H1 (cell line): ENCODE measurements around the gene ATP6V1G3. TPM values are rescaled to one million over a fixed set of nuclear protein-coding genes. Genes with fewer than 3 reads are reported as not detected.

Experiments used
- CTCF ChIA-PET: fragments of 300-600 bp; sonication (Branson Sonifier 250); formaldehyde crosslinking; loops from one replicate; lab custom pipeline; 2021; ENCODE audit not compliant: partially characterized antibody; lab: Charles Lee
- POLR2A ChIA-PET: fragments of 300-600 bp; sonication (Branson Sonifier 250); formaldehyde crosslinking; loops from one replicate; lab custom pipeline; 2021; ENCODE audit warnings: inconsistent platforms; ENCODE audit not compliant: partially characterized antibody; lab: Charles Lee
- DNase-seq, 2 experiments: peaks; one replicate each; pipeline versions ENCODE4 v3.0.0 to v3.0.0-alpha.2; 2010 to 2022; ENCODE audit warnings: low spot score in 2 of 2, low read depth in 1 of 2, mixed read lengths in 1 of 2
- FAIRE-seq: peaks from 2 replicates; lab custom pipeline; 2011; peaks lifted over from hg19 to GRCh38; lab: Jason Lieb, UNC
- H2AFZ ChIP-seq: 2 replicates; pipeline ENCODE4 v1.8.1; 2012; ENCODE audit warnings: low read length, inconsistent platforms
- H2AK5ac ChIP-seq: 2 replicates; pipeline ENCODE4 v1.6.1; 2013; ENCODE audit warnings: low read depth, low read length
- H2BK120ac ChIP-seq: replicated peaks from 2 replicates; pipeline ENCODE3; 2013; ENCODE audit warnings: low read depth, low read length, inconsistent platforms
- H2BK12ac ChIP-seq: 2 replicates; pipeline ENCODE4 v1.6.1; 2013; ENCODE audit warnings: low read depth, low read length
- H2BK15ac ChIP-seq: 2 replicates; pipeline ENCODE4 v1.6.1; 2013; ENCODE audit warnings: low read length
- H2BK20ac ChIP-seq: 2 replicates; pipeline ENCODE4 v1.6.1; 2013; ENCODE audit warnings: low read length
- H2BK5ac ChIP-seq: 2 replicates; pipeline ENCODE4 v1.6.1; 2013; ENCODE audit warnings: low read depth, low read length
- H3K14ac ChIP-seq: 2 replicates; pipeline ENCODE4 v1.6.1; 2013; ENCODE audit warnings: inconsistent platforms; ENCODE audit not compliant: insufficient read length
- H3K18ac ChIP-seq: 2 replicates; pipeline ENCODE4 v1.6.1; 2013; ENCODE audit warnings: low read length; ENCODE audit errors: extremely low read depth
- H3K23ac ChIP-seq: 2 replicates; pipeline ENCODE4 v1.6.1; 2013; ENCODE audit warnings: inconsistent platforms; ENCODE audit not compliant: insufficient read length
- H3K23me2 ChIP-seq: 2 replicates; pipeline ENCODE4 v1.6.1; 2013; ENCODE audit warnings: low read depth, low read length
- H3K27ac ChIP-seq: 2 replicates; pipeline ENCODE4 v1.6.1; 2011; ENCODE audit warnings: low read depth, low read length, inconsistent platforms
- H3K27me3 ChIP-seq, 4 experiments: replicated peaks in 1 of 4; 1 replicate in 1 of 4; 2 replicates in 3 of 4; pipeline versions ENCODE4 v1.6.1 to v1.8.1; 2011 to 2013; ENCODE audit warnings: low read length in 3 of 4, mild to moderate bottlenecking in 3 of 4, inconsistent platforms in 2 of 4, mixed read lengths in 2 of 4, moderate library complexity in 1 of 4; ENCODE audit not compliant: control insufficient read depth in 3 of 4, insufficient read depth in 3 of 4; ENCODE audit errors: extremely low read depth in 1 of 4
- H3K36me3 ChIP-seq, 4 experiments: 2 replicates each; pipeline versions ENCODE4 v1.6.1 to v1.8.1; 2011 to 2013; ENCODE audit warnings: mild to moderate bottlenecking in 4 of 4, low read length in 3 of 4, moderate library complexity in 2 of 4, control low read depth in 1 of 4, inconsistent platforms in 1 of 4; ENCODE audit not compliant: insufficient read depth in 4 of 4, control insufficient read depth in 2 of 4
- H3K4ac ChIP-seq: replicated peaks from 2 replicates; pipeline ENCODE3; 2013; ENCODE audit warnings: low read length, low read depth, mixed read lengths, inconsistent platforms; ENCODE audit not compliant: insufficient read length
- H3K4me1 ChIP-seq, 4 experiments: replicated peaks in 1 of 4; 1 replicate in 1 of 4; 2 replicates in 3 of 4; pipeline versions ENCODE4 v1.6.1 to v1.8.1; 2011 to 2013; ENCODE audit warnings: low read length in 3 of 4, inconsistent platforms in 2 of 4, mixed read lengths in 1 of 4; ENCODE audit not compliant: insufficient read depth in 4 of 4, control insufficient read depth in 3 of 4
- H3K4me2 ChIP-seq, 2 experiments: 2 replicates each; pipeline versions ENCODE4 v1.6.1 to v1.8.1; 2011 to 2013; ENCODE audit warnings: low read depth in 2 of 2, low read length in 2 of 2, control low read depth in 1 of 2, inconsistent platforms in 1 of 2, mild to moderate bottlenecking in 1 of 2; ENCODE audit not compliant: insufficient read depth in 1 of 2
- H3K4me3 ChIP-seq, 4 experiments: fragments of 200-600, 300-600 bp in 1 of 4; sonication (generic), shearing (Covaris generic), sonication (Bioruptor Twin) in 1 of 4; 2 replicates each; pipeline versions ENCODE4 v1.5.1 to v1.8.1; 2011 to 2016; ENCODE audit warnings: low read length in 4 of 4, low read depth in 3 of 4, control low read depth in 2 of 4, inconsistent platforms in 2 of 4, mild to moderate bottlenecking in 2 of 4, mixed read lengths in 1 of 4, moderate library complexity in 1 of 4; ENCODE audit not compliant: insufficient read depth in 2 of 4; ENCODE audit errors: extremely low read depth in 1 of 4
- H3K56ac ChIP-seq: replicated peaks from 2 replicates; pipeline ENCODE3; 2013; ENCODE audit warnings: low read depth, mild to moderate bottlenecking, mixed read lengths, low read length, inconsistent platforms; ENCODE audit not compliant: insufficient read length
- H3K79me1 ChIP-seq: 2 replicates; pipeline ENCODE4 v1.6.1; 2013; ENCODE audit warnings: low read depth, low read length, control low read depth
- H3K79me2 ChIP-seq, 2 experiments: 2 replicates each; pipeline versions ENCODE4 v1.6.1 to v1.8.1; 2012 to 2013; ENCODE audit warnings: low read length in 2 of 2, mild to moderate bottlenecking in 2 of 2, inconsistent platforms in 1 of 2; ENCODE audit not compliant: insufficient read depth in 2 of 2, control insufficient read depth in 1 of 2
- H3K9ac ChIP-seq, 4 experiments: replicated peaks in 1 of 4; 1 replicate in 1 of 4; 2 replicates in 3 of 4; pipeline versions ENCODE4 v1.6.1 to v1.8.1; 2011 to 2013; ENCODE audit warnings: low read depth in 3 of 4, low read length in 3 of 4, control low read depth in 2 of 4, mild to moderate bottlenecking in 2 of 4, moderate library complexity in 2 of 4, inconsistent platforms in 1 of 4; ENCODE audit errors: extremely low read depth in 1 of 4
- H3K9me3 ChIP-seq, 2 experiments: 2 replicates each; pipeline versions ENCODE4 v1.6.1 to v1.8.1; 2012 to 2013; ENCODE audit warnings: mild to moderate bottlenecking in 2 of 2, moderate library complexity in 2 of 2, control low read depth in 1 of 2, inconsistent platforms in 1 of 2, low read depth in 1 of 2, low read length in 1 of 2, mixed read lengths in 1 of 2; ENCODE audit not compliant: insufficient read depth in 2 of 2
- H4K20me1 ChIP-seq, 2 experiments: replicated peaks in 1 of 2; 2 replicates each; pipeline versions ENCODE3 to v1.8.1; 2011 to 2013; ENCODE audit warnings: inconsistent platforms in 2 of 2, low read length in 2 of 2, mild to moderate bottlenecking in 1 of 2; ENCODE audit not compliant: insufficient read depth in 2 of 2, control insufficient read depth in 1 of 2
- H4K5ac ChIP-seq: 2 replicates; pipeline ENCODE4 v1.6.1; 2013; ENCODE audit warnings: low read length, low read depth, mixed read lengths, inconsistent platforms; ENCODE audit not compliant: insufficient read length
- H4K8ac ChIP-seq: 2 replicates; pipeline ENCODE4 v1.8.0; 2013; ENCODE audit warnings: mild to moderate bottlenecking, moderate library complexity, low read length, inconsistent platforms; ENCODE audit not compliant: insufficient read depth; ENCODE audit errors: extremely low read depth
- H4K91ac ChIP-seq: replicated peaks from 2 replicates; pipeline ENCODE3; 2013; ENCODE audit warnings: low read length, mixed read lengths, inconsistent platforms; ENCODE audit not compliant: insufficient read length
- KDM5A ChIP-seq: fragments of 200-600 bp; IDR thresholded peaks from 2 replicates; pipeline ENCODE4 v1.7.1; 2012; ENCODE audit warnings: mild to moderate bottlenecking, low read length, inconsistent platforms, mixed read lengths
- SRF ChIP-seq: IDR thresholded peaks from 2 replicates; pipeline ENCODE4 v1.6.1; 2011; ENCODE audit warnings: mild to moderate bottlenecking, low read depth, low read length, moderate library complexity
- polyA plus RNA-seq, 7 experiments: library from polyadenylated mRNA; depleted of rRNA in 3 of 7; stranded (reverse) in 5 of 7; unstranded in 2 of 7; fragments of >200 nt in 5 of 7; fragments of 200-250 nt in 2 of 7; gene quantifications; 1 replicate in 5 of 7; 2 replicates in 1 of 7; 4 replicates in 1 of 7; pipeline versions ENCODE4 v1.2.1 to v1.2.3, GENCODE V29; 2011 to 2013; ENCODE audit warnings: missing spikeins in 2 of 7, mixed read lengths in 2 of 7
- total RNA-seq: library from RNA; stranded (reverse); fragmentation: NEBNext Ultra II Directional; extraction: Animal tissue kit (Norgen Biotek cat#: 25700); gene quantifications from 2 replicates; pipeline ENCODE4 v1.2.1, GENCODE V29; 2021
- TF ChIP-seq, protein P1 (sequence below): IDR thresholded peaks from 2 replicates; pipeline ENCODE4 v1.6.1; 2011; ENCODE audit warnings: low read depth, mild to moderate bottlenecking, low read length; ENCODE audit not compliant: insufficient read depth

ATP6V1G3 gene
- total and polyA plus RNA-seq, 2 of the 8 experiments (the other 6 are each of a cell fraction or from before 2014, with no cell fraction given) = not detected

DNA sequence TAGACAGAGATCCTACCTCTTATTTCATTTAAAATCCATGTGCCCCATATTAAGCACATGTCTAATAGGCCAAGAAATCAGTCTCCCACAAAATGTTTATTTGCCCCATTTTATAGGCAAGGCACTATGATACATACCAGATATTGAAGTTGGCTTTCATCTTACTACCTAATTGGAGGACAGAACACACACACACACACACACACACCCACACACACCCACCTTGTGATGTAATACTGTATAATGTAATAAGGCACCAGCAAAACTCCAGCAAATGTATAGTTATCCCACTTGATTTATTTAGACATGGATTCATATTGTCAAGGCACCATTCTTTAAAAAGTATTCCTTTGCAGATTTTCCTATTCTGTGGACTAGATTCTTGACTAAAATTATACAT, 56.8 kb downstream of the ATP6V1G3 start:
- Histone ChIP-seq H3K4ac (no peak overlapping the region), H4K5ac (no peak overlapping the region), H3K4me2 (no peak overlapping the region), H2BK12ac (no peak overlapping the region), H4K8ac (no peak overlapping the region), H2BK20ac (no peak overlapping the region), H3K23me2 (no peaks in the 10 kb centered on the region), H3K9me3 (no peaks in the 10 kb centered on the region), H3K79me1 (no peaks in the 10 kb centered on the region), H4K20me1 (no peaks in the 10 kb centered on the region), H3K18ac (no peak overlapping the region), H3K9ac (no peak overlapping the region), H2BK5ac (no peak overlapping the region), H3K79me2 (no peaks in the 10 kb centered on the region), H2BK15ac (no peak overlapping the region), H2BK120ac (no peak overlapping the region), H3K14ac (no peak overlapping the region), H3K23ac (no peak overlapping the region), H3K27ac (no peak overlapping the region), H3K56ac (no peak overlapping the region), H3K4me1 (no peaks in the 10 kb centered on the region), H3K36me3 (no peaks in the 10 kb centered on the region), H3K4me3 (no peak overlapping the region), H2AK5ac (no peak overlapping the region), H3K27me3 (no peaks in the 10 kb centered on the region), H4K91ac (no peak overlapping the region), H2AFZ (no peak overlapping the region)
- FAIRE-seq (no peak), DNase-seq (no peak)
- ChIA-PET POLR2A (no interaction called here), CTCF (no interaction called here)
- TF ChIP-seq SRF (no peak), KDM5A (no peak)
- TF ChIP-seq, protein P1, sequence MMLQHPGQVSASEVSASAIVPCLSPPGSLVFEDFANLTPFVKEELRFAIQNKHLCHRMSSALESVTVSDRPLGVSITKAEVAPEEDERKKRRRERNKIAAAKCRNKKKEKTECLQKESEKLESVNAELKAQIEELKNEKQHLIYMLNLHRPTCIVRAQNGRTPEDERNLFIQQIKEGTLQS = no peak
